HepG2 (cell line): ENCODE results near the gene EZH1. TPM values are rescaled to one million over a fixed set of nuclear protein-coding genes. Genes with fewer than 3 reads are reported as not detected.

ENCODE experiments used
- ATF1 ChIP-seq: IDR thresholded peaks from 2 replicates; pipeline ENCODE4 v1.6.1; 2016; ENCODE audit warnings: mild to moderate bottlenecking, control low read depth
- GLMP ChIP-seq: sonication (generic); formaldehyde crosslinking; IDR thresholded peaks from 2 replicates; pipeline ENCODE4 v1.9.0; 2021; ENCODE audit warnings: missing genetic modification reagents, mild to moderate bottlenecking, borderline replicate concordance
- HOXA3 ChIP-seq: sonication (generic); formaldehyde crosslinking; IDR thresholded peaks from 2 replicates; pipeline ENCODE4 v1.5.0; 2020; ENCODE audit warnings: missing genetic modification reagents
- TEAD3 ChIP-seq: optimal IDR thresholded peaks from 2 replicates; pipeline ENCODE3; 2016; ENCODE audit warnings: borderline replicate concordance
- TP53 ChIP-seq: sonication (generic); formaldehyde crosslinking; conservative IDR thresholded peaks from 2 replicates; pipeline ENCODE4 v1.4.0; 2020; ENCODE audit warnings: missing genetic modification reagents
- ZBTB1 ChIP-seq: sonication (generic); formaldehyde crosslinking; IDR thresholded peaks from 2 replicates; pipeline ENCODE4 v1.4.0; 2020; ENCODE audit warnings: missing genetic modification reagents, borderline replicate concordance
- ZKSCAN5 ChIP-seq: sonication (generic); formaldehyde crosslinking; IDR thresholded peaks from 2 replicates; pipeline ENCODE4 v1.5.1; 2020; ENCODE audit warnings: mild to moderate bottlenecking, missing genetic modification reagents
- ZNF503 ChIP-seq: sonication (generic); formaldehyde crosslinking; IDR thresholded peaks from 2 replicates; pipeline ENCODE4 v1.4.0; 2020; ENCODE audit warnings: missing genetic modification reagents
- ZNF510 ChIP-seq: sonication (generic); formaldehyde crosslinking; IDR thresholded peaks from 2 replicates; pipeline ENCODE4 v1.4.0; 2020; ENCODE audit warnings: low read depth, mild to moderate bottlenecking, missing genetic modification reagents
- ZNF614 ChIP-seq: IDR thresholded peaks from 2 replicates; pipeline ENCODE4 v1.6.1; 2018; ENCODE audit warnings: missing biosample characterization, missing genetic modification reagents, inconsistent platforms, borderline replicate concordance
- ZSCAN31 ChIP-seq: sonication (generic); formaldehyde crosslinking; IDR thresholded peaks from 2 replicates; pipeline ENCODE4 v1.5.0; 2020; ENCODE audit warnings: low read depth, mild to moderate bottlenecking, missing genetic modification reagents
- polyA plus RNA-seq, 8 experiments: library from polyadenylated mRNA; depleted of rRNA in 3 of 8; stranded (reverse) in 7 of 8; unstranded in 1 of 8; fragments of >200 nt; fragmentation: Illumina TruSeq in 4 of 8; extraction: Trizol in 4 of 8; gene quantifications; 2 replicates each; pipeline versions ENCODE4 v1.2.1 to v1.2.3, GENCODE V29; 2011 to 2016; ENCODE audit warnings: low read depth in 4 of 8, missing spikeins in 1 of 8, mixed read lengths in 1 of 8; ENCODE audit not compliant: insufficient read depth in 1 of 8
- total RNA-seq, 5 experiments: library from RNA; depleted of rRNA; stranded (reverse); fragments of >200 nt; fragmentation: Illumina TruSeq; extraction: Trizol; gene quantifications; 2 replicates each; pipeline ENCODE4 v1.2.3, GENCODE V29; 2016; ENCODE audit warnings: low read depth in 1 of 5
- TF ChIP-seq, protein P1 (sequence below): sonication (generic); formaldehyde crosslinking; IDR thresholded peaks from 2 replicates; pipeline ENCODE4 v1.5.1; 2020; ENCODE audit warnings: mild to moderate bottlenecking, missing genetic modification reagents, borderline replicate concordance
- TF ChIP-seq, protein P2 (sequence below): sonication (generic); formaldehyde crosslinking; IDR thresholded peaks from 2 replicates; pipeline ENCODE4 v1.4.0; 2020; ENCODE audit warnings: missing genetic modification reagents
- TF ChIP-seq, protein P3 (sequence below): sonication (generic); formaldehyde crosslinking; IDR thresholded peaks from 2 replicates; pipeline ENCODE4 v1.9.0; 2021; ENCODE audit warnings: missing genetic modification reagents, borderline replicate concordance

EZH1 gene
- total and polyA plus RNA-seq, 2 of the 13 experiments (the other 11 are each of a cell fraction or from before 2014, with no cell fraction given), result 11.6 to 24.0 TPM

- no peak for TF ChIP-seq GLMP (CRISPR knock-in tag)
- 0 out of 2 replicates have a peak, but pooled peaks have one; percentile 39 for TF ChIP-seq TP53 (CRISPR knock-in tag)
- TF ChIP-seq ATF1 (CRISPR knock-in tag), result no peak
- TF ChIP-seq ZKSCAN5, result no peak
- TF ChIP-seq, protein P1, sequence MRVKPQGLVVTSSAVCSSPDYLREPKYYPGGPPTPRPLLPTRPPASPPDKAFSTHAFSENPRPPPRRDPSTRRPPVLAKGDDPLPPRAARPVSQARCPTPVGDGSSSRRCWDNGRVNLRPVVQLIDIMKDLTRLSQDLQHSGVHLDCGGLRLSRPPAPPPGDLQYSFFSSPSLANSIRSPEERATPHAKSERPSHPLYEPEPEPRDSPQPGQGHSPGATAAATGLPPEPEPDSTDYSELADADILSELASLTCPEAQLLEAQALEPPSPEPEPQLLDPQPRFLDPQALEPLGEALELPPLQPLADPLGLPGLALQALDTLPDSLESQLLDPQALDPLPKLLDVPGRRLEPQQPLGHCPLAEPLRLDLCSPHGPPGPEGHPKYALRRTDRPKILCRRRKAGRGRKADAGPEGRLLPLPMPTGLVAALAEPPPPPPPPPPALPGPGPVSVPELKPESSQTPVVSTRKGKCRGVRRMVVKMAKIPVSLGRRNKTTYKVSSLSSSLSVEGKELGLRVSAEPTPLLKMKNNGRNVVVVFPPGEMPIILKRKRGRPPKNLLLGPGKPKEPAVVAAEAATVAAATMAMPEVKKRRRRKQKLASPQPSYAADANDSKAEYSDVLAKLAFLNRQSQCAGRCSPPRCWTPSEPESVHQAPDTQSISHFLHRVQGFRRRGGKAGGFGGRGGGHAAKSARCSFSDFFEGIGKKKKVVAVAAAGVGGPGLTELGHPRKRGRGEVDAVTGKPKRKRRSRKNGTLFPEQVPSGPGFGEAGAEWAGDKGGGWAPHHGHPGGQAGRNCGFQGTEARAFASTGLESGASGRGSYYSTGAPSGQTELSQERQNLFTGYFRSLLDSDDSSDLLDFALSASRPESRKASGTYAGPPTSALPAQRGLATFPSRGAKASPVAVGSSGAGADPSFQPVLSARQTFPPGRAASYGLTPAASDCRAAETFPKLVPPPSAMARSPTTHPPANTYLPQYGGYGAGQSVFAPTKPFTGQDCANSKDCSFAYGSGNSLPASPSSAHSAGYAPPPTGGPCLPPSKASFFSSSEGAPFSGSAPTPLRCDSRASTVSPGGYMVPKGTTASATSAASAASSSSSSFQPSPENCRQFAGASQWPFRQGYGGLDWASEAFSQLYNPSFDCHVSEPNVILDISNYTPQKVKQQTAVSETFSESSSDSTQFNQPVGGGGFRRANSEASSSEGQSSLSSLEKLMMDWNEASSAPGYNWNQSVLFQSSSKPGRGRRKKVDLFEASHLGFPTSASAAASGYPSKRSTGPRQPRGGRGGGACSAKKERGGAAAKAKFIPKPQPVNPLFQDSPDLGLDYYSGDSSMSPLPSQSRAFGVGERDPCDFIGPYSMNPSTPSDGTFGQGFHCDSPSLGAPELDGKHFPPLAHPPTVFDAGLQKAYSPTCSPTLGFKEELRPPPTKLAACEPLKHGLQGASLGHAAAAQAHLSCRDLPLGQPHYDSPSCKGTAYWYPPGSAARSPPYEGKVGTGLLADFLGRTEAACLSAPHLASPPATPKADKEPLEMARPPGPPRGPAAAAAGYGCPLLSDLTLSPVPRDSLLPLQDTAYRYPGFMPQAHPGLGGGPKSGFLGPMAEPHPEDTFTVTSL (CRISPR knock-in tag), result 0 out of 2 replicates have a peak, but pooled peaks have one; percentile 10
- no peak for TF ChIP-seq ZSCAN31 (CRISPR knock-in tag)
- no peak for TF ChIP-seq ZNF510 (CRISPR knock-in tag)
- 0 out of 2 replicates have a peak, but pooled peaks have one; percentile 7 for TF ChIP-seq ZNF614 (CRISPR knock-in tag)
- peak; percentile 66 for TF ChIP-seq TEAD3
- TF ChIP-seq, protein P2, sequence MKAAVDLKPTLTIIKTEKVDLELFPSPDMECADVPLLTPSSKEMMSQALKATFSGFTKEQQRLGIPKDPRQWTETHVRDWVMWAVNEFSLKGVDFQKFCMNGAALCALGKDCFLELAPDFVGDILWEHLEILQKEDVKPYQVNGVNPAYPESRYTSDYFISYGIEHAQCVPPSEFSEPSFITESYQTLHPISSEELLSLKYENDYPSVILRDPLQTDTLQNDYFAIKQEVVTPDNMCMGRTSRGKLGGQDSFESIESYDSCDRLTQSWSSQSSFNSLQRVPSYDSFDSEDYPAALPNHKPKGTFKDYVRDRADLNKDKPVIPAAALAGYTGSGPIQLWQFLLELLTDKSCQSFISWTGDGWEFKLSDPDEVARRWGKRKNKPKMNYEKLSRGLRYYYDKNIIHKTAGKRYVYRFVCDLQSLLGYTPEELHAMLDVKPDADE (CRISPR knock-in tag), result no peak
- peak; percentile 63; the same call in 1 of the 2 replicates for TF ChIP-seq ZBTB1 (CRISPR knock-in tag)
- TF ChIP-seq, protein P3, sequence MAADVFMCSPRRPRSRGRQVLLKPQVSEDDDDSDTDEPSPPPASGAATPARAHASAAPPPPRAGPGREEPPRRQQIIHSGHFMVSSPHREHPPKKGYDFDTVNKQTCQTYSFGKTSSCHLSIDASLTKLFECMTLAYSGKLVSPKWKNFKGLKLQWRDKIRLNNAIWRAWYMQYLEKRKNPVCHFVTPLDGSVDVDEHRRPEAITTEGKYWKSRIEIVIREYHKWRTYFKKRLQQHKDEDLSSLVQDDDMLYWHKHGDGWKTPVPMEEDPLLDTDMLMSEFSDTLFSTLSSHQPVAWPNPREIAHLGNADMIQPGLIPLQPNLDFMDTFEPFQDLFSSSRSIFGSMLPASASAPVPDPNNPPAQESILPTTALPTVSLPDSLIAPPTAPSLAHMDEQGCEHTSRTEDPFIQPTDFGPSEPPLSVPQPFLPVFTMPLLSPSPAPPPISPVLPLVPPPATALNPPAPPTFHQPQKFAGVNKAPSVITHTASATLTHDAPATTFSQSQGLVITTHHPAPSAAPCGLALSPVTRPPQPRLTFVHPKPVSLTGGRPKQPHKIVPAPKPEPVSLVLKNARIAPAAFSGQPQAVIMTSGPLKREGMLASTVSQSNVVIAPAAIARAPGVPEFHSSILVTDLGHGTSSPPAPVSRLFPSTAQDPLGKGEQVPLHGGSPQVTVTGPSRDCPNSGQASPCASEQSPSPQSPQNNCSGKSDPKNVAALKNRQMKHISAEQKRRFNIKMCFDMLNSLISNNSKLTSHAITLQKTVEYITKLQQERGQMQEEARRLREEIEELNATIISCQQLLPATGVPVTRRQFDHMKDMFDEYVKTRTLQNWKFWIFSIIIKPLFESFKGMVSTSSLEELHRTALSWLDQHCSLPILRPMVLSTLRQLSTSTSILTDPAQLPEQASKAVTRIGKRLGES (CRISPR knock-in tag), result peak; percentile 48; the same call in 1 of the 2 replicates
- no peak for TF ChIP-seq HOXA3 (CRISPR knock-in tag)
- TF ChIP-seq ZNF503 (CRISPR knock-in tag), result no peak
These were observed 496 bp downstream of the EZH1 start (continued) for GRCh38 chr17:42744283-42744805.
